HG03432 (cell line): ENCODE measurements around the gene DMBT1.

Source experiments
- ATAC-seq: cut with Tn5 transposase; IDR thresholded peaks from one replicate; pipeline ENCODE4 v1.9.1; 2021; ENCODE audit warnings: mild to moderate bottlenecking, moderate library complexity; ENCODE audit not compliant: unreplicated experiment

DMBT1 gene

DNA sequence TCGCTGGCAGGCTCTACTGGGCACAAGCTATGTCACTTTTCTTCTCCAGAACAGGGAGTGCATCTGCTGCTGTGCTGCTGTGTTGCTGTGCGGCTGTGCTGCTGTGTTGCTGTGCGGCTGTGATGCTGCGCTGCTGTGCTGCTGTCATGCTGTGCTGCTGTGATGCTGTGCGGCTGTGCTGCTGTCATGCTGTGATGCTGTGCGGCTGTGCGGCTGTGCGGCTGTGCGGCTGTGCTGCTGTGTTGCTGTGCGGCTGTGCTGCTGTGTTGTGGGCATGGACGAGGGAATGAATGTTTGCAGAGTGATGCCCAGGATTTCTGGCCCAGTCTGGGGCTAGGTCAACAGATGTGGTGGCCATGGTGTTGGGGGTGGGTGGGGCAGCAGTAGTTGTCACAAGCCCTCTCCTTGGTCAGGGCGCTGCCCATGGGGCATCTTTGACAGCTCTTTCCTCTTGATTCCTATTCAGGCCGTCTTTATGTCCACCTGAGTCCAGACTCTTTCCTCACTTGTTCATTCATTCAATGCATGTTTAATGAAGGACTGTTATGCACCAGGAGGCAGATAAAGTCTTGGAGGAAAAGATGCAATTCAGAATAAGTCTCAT is 83.5 kb downstream of the DMBT1 start:
- no peak for ATAC-seq

DNA sequence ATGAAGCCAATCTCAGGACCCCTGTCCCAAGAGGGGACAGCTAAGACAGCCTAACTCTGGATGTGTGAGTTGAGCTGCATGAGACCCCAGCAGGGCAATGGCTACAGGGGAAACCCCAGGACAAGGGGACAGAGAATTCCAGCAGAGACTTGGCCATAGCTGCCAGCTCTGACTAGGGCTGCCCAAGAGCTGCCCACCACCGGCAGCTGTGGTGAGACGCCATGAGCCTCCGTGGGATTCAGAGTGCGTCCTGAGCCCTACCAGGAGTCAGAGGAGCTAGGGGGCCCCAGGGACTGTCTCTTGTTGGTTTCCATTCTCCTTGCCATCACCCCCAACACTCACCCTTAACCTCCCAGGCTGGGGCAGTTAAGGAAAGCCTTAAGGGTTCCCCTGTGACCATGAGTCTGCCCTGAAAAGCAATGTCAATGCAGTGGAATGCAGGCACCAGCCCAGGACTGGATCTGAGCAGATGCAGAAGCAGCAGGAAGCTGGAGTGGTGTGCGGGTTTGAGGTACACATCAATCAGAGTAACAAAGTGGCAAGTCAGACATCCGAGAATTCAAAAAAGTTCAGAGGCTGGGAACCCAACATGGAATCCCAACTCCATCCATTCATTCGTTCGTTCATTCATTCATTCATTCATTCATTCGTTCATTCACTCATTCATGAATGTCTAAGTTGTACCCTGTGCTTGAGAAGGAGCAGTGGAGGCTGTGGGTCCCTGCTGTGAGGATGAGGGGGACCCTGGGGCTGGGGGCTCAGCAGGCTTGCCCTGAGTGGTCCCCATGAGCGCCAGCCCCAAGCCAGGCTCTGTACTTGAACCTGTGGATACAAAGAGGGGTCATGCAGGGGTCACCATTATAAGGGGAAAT is 86.2 kb downstream of the DMBT1 start:
- ATAC-seq = no peak

- ATAC-seq = no peak
These were observed 86.9 kb downstream of the DMBT1 start for GRCh38 chr10:122647383-122647968.

DNA sequence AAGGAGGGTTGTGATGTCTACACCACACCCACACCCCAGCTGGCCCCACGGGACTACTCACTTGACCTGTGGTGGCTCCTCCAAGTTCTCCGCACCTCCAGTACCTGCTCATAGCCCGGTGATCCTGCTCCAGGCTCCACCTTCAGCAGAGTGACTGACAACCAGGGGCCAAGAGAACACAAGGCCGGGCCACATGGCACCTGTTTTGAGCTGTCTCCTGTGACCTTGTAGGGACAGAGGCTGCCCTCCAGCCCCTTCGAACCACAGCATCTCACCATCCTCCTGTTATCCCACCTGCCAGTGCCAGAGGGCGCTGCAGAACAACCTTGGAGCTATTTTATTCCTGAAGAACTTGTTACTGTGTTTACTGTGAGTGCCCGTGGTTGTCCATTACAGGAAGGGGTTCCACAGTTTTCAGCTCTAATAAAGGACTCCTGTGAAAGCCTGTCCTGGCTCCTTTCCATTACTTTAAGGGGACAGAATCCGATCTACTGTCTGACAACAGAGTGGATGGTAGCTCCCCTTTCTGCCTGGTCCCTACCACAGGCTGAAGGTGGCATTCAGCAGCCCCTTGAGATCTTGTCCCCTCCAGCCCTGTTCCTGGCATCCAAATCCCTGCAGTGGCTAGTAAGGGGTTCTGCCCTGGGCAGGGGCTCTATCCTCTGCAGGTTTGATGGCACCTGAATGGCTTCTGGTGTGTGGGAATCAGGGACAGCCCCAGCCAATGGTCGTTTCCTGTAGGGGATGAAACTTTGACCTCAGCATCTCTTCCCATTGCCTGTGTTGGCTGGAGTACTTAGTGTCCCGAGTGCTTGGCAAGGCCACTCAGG is 88.3 kb downstream of the DMBT1 start:
- ATAC-seq = no peak

DNA sequence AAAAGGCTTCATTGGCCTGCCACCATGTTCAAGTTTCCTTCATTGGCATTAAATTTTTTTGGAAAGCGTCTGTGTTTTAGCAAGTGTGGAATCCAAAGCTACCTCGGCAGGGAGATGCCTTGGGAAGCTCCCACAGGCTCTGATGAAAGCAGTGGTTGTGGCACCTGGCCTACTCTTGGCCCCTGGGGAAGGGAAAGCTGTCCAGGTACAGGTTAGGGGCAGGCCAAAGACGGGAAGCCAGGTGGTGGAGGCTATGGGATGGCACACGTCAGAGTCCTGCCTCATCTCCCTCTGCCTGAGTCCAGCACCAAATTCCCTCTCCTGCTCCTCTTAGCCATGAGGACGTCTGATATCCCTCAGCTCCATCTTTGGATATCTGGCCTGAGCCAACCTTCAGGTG is 89.3 kb downstream of the DMBT1 start:
- no peak for ATAC-seq

DNA sequence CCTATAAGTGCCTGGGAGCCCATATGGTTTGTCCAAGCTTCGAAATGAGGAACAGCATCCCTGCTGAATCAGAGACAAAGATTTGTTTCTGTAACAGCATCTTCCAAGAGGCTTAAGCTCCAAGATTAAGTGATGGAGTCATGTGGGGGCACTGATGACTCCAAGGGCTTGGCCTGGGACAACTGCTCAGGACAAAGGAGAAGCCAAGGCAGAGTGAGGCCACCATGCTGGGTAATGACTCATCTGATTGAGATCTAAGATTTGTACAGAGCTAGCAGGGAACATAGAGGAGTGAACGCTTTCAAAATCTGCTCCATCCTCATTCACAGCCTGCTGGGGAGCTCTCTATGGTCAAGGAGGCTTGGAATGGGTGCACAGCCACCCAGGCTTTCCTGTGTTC is 89.8 kb downstream of the DMBT1 start:
- no peak for ATAC-seq

- no peak for ATAC-seq
These were observed 95.2 kb downstream of the DMBT1 start for GRCh38 chr10:122655524-122656307.

DNA sequence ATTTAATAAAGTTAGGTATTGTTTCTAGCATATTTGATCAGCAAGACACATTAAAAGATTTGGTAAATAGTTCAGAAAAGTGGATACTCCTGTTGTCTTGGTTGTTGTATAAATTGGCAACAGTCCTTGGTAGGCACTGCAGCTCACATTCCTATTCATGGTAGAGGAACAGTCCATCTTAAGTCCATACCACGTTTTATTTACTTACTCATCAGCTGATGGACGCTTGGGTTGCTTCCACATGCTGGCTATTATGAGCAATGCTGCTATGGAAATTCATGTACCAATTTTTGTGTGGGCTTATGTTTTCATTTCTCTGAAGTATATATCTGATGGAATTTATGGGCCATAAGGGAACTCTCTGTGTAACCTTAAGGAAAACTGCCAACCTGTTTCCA is 95.8 kb downstream of the DMBT1 start:
- ATAC-seq = no peak

DNA sequence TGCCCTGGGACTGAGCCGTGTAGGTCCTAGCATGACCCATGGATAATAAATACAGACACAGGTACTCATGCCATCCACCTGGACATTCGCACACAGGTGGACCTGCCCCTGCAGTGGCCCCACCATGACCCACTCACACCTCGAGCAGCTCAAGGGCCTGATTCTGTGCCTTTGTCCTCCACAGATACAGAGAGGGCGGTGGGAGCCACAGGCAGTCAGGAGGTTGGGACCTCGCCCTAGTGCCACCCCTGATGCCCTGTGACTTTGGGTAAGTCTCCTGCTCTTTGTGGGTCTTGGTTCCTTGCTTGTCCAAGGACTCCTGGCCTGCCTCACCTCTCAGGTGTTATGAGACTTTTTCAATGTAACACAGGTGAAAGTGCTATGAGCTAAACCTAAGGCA is 96.2 kb downstream of the DMBT1 start:
- ATAC-seq = no peak

DNA sequence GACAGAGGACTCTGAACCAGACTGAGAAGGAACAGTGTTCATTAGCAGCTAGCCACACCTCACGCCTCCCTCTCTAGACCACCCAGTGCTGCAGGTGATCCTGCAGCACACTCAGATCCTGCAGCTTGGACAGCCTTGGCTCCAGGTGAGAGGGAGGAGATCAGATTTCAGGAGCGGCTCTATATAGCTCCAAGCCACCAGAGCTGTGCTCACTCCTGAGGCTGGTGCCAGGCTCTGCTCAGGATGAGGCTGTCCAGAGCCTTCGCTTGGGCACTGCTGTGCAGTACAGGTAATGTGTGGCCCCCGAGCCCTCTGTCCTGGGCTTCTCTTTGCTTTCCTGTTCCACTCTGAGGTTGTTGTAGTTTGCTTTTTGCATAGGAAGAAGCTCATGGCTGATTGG is 96.7 kb downstream of the DMBT1 start:
- ATAC-seq = no peak

GRCh38 chr10:122657729-122658128 is 97.2 kb downstream of the DMBT1 start:
- ATAC-seq = no peak

DNA sequence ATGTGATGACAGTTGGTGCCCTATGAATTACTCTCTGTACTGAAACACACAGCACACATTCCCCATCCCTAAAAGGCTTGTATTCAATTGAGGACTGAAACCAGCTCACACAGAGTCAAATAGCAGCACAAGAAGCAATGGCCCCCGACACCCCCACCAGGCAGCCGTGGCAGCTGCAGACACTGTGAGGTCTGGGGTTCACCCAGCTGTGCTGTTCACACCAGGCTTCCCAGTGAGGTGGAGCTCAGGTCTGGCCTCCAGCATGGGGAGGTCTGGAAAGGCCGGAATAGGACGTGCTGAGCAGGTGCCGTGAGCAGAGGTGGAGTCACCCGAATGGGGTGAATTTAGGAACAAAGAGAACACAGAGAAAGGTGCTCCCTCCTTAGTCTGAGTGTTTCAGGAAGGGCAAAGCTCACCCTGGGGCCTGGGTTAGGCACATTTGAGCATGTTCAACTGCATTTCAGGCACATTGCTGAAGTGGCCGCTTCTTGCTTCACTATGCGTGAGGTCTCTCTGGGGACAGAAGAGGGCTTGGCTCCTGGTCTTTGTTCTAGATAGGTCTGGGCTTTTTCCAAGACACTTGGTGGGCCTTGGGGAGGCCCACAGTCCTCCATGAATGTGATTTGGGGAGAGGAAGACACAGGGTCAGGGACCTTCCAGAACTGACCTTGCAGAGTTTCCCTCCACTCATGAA is 97.9 kb downstream of the DMBT1 start:
- ATAC-seq = no peak

GRCh38 chr10:122659126-122659525 is 98.6 kb downstream of the DMBT1 start:
- ATAC-seq = no peak

DNA sequence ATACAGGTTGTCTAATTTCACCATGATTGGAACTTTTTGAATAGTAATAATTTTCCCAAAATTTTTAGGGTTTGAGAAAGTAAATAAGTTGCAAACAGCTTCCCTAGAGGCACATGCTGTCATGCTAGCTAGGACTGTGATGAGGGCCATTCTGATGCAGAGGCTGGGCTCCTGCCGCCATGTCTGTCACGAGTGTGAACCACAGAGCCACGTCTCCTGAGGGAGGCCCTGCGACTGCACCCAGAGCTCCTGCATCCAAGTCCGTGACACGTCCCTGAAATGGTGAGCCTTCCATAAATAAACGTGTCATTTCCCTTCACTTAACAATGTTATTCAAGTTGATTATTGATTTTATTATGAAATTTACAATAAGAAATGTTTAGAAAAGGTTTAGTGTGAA is 99.1 kb downstream of the DMBT1 start:
- no peak for ATAC-seq

DNA sequence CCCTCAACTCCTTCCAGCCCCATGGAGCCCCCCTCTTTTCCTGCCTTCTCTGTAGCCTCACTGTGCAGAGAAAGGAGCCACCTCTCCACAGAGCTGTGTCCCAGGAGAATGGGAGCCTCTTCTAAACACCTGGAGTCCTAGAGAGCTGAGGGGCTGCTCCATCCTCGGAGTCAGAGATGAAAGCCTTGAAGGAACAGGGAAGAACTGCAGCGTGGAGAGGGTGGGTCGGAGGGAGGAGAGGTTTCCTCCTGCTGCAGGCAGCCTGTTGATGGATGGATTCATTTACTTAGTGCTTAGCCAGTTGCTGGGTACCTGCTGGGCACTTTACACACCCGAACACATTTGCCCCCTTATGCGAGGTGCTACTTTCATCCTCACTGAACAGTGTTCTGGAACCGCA is 100.1 kb downstream of the DMBT1 start:
- ATAC-seq = no peak

DNA sequence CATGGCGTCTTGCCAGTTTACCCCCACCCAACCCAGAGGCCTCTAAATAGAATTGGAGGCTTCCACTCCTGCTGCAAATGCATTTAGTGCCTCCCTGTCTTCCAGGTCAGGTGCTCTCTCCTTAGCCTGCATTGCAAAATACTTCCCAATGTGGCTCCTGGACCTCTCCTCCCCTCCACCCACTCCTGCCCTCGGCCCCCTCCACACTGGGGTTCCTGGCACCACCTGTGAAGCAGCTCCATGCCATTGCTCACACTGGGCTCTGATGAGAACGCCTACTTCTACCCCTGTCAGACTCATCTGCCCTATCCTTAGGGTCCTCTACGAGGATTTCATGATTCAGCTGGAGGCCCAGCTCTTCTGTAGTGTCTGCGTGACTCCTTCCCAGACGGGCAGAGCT is 101.7 kb downstream of the DMBT1 start:
- ATAC-seq = no peak

DNA sequence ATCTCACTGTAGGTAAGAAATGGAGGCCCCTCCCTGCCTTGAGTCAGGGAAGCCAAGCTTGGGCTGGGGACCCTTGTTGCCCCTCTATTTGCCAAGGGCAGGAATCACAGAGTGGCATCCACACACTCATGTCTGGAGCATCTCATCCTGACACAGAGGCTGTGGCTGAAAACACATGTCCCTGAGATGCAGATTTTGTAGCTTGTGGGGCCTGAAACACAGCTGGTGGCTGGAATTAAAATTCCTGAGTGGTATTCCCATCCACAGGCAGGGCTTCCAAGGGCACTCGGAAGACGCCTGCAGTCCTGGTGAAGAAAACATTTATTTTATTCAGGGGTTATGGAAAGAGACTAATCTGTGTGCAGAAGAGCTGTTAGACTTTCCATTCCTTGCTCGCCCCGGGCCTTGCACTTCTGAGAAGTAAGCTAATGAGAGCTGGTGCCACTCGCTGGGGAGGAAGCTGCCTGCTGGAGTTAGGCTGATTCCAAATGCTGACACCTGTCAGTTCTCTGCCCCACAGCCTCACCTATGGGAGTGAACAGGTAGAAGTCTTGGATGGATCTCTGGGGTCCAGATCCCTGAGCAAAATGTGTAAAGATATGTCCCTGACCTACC is 103.1 kb downstream of the DMBT1 start:
- no peak for ATAC-seq

DNA sequence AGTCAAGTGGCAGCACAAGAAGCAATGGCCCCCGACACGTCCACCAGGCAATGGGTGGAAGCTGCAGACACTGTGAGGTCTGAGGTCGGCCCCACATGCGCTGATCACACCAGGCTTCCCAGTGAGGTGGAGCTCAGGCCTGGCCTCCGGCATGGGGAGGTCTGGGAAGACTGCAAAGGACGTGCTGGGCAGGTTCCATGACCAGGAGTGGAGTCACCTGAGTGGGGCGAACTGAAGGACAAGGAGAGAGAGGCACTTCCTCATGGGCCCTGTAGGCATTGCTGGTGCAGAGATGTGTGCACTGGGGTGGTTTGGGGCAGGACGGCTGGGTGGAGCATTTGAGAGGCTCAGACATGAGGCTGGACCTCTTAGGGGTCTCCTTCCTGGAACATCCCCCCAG is 103.9 kb downstream of the DMBT1 start:
- ATAC-seq = no peak

DNA sequence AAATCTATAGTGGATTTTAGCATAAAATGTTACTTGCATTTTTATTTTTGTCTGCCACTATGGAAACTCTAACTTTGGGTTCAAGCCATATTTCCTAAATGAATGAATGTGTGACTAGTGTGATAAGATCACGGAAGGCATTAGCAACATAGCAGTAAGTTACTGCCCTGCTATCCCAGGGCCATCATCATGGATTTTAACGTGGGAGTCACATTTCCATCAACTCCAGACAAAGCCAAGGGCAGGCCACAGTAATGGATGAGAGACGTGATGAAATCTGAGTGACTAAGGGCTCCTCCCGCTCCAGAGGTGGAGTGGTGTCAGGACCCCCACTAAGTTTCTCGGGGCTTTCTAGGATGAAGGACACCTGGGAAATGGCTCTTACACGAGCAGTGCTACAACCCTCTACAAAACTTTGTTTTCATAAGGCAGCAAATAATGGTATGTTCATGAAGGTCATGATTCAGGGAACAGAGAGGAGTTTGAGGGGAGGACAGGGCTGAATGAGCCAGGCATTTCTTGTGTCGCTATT is 104.8 kb downstream of the DMBT1 start:
- no peak for ATAC-seq
